ENCODE results near the gene RIPOR1.

DNA sequence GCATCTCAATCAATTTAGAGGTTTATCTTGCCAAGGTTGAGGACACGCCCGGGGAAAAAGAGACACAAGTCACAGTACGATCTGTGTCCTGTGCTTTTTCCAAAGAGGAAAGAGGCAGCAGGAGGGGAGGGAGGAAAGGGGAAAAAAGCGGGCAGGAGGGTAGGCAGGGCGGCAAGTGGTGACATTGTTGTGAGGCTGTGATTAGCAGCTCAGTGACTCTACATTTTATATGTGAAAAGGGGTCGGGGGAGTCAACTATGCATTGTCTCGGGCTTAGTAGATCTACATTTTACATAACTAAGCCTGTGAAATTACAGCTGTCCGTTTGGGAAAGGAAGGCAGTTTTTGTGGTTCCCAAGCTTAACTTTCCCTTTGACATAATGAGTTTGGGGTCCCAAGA lies 22.2 kb upstream of the RIPOR1 start:
- TF ChIP-seq EZH2 (IDR thresholded peaks at IDR 0.05; ENCODE audit: insufficient read depth, poor library complexity, severe bottlenecking), result no peak
- no peak for TF ChIP-seq EZH2phosphoT487 (IDR thresholded peaks at IDR 0.05; ENCODE audit: insufficient read depth, low read depth)

Measured in GM23248 (cell line).